NOMO-1 (cell line): ENCODE measurements around the gene HERPUD1.
A peak's percentile ranks its signal among the peaks of the same experiment; 100 is the strongest.
"Not testable (repeated sequence)": the region's sequence is repeated elsewhere in the genome, so short reads cannot be mapped to it uniquely, and the experiment has no call there.

Experiments used
- DNase-seq, 2 experiments: peaks; one replicate each; lab custom pipeline; 2025; ENCODE audit not compliant: unreplicated experiment in 2 of 2; lab: John Stamatoyannopoulos, UW

The HERPUD1 gene

DNA sequence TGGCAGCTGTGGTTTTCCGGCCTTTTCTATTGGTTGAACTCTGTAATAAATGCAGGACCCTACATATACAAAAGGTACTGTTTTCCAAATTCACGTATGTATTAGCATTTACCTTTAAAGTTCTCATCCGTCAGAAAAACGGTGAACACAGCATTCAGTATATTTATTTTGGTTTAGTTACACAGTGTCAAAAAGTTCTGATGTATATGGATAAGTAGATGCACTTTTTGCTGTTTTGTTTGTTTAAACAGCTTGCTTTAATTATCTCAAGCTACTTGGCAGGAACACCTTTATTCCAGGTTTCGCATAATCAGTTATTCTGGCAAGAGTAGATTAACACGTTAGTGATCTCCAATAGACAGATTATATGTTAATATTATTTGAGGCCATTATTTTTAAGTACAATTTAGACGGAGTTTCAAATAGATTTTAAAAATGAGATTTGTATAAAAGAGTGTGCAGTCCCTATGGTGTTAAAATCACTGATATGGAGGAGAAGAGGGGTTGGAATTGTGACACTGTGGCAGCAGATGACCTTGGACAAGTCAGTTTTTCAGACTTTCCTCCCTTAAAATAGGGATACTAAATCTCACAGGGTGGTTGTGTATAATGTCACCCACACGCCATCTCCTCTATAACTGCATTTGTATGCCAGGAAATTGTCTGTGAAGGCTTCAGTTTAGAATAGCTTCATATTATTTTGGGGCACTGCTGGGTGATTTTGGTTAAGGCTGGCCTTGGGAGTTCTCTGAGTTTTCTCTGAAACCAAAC, 2.1 kb downstream of the HERPUD1 start:
- no peak for DNase-seq

DNA sequence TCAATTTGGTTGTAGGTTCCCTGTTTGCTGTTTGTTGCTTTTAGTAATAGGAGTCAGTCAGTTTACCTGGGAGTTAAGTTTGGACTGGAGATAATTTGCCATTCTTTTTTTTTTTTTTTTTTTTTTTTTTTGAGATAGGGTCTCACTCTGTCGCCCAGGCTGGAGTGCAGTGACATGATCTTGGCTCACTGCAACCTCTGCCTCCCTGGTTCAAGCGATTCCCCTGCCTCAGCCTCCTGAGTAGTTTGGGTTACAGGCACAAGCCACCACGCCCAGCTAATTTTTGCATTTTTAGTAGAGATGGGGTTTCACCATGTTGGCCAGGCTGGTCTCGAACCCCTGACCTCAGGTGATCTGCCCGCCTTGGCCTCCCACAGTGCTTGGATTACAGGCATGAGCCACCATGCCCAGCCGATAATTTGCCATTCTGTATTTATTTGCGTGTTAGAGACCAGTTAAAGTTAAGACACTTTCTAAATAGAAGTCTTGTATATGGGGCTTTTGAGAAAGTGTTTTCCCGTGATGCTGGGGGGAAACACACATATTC, 2.7 kb downstream of the HERPUD1 start:
- not testable (repeated sequence) for DNase-seq

DNA sequence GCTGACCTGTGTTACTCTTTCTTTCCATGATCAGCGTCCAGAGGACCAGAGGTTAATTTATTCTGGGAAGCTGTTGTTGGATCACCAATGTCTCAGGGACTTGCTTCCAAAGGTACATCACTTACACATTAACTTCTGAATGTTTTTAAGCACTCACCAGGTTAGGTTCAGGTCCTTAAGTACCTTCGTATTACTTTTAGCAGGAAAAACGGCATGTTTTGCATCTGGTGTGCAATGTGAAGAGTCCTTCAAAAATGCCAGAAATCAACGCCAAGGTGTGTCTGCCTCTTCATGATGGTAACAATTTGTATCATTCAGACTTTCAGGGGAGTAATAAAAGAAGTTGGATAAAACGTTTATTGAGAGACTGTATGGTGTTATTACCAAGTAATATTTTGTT, 3.3 kb downstream of the HERPUD1 start:
- DNase-seq = no peak

DNA sequence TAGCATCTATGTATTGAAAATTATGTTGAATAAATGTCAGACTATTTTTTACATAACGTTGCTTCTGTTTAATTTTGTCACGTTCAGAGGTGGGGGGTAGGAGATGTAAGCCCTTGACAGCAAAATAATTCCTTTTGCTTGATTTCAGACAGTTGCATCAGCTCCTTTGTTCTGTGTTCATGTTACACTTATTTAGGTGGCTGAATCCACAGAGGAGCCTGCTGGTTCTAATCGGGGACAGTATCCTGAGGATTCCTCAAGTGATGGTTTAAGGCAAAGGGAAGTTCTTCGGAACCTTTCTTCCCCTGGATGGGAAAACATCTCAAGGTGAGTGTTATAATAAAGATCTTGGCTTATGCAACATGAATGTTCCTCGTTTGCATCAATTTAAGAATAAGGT, 4.5 kb downstream of the HERPUD1 start:
- DNase-seq = no peak

DNA sequence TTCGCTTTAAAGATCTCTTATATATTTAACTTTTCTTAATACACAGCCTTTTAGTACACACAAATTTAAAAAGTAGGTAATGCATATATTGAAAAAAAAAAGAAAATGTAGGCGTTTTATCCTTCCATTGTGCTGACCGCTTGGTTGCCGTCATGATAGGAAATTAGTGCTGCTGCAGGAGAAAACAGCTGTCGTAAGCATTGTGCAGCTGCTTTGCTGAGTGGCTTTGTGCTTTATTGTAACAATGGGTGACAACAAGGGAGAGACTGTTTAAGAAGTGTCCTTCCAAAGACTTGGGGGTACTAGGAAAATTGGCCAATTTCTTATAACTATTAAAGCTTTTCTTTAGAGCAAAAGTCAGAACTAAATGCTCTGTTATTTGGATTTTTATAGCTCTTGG, 5.0 kb downstream of the HERPUD1 start:
- no peak for DNase-seq

DNA sequence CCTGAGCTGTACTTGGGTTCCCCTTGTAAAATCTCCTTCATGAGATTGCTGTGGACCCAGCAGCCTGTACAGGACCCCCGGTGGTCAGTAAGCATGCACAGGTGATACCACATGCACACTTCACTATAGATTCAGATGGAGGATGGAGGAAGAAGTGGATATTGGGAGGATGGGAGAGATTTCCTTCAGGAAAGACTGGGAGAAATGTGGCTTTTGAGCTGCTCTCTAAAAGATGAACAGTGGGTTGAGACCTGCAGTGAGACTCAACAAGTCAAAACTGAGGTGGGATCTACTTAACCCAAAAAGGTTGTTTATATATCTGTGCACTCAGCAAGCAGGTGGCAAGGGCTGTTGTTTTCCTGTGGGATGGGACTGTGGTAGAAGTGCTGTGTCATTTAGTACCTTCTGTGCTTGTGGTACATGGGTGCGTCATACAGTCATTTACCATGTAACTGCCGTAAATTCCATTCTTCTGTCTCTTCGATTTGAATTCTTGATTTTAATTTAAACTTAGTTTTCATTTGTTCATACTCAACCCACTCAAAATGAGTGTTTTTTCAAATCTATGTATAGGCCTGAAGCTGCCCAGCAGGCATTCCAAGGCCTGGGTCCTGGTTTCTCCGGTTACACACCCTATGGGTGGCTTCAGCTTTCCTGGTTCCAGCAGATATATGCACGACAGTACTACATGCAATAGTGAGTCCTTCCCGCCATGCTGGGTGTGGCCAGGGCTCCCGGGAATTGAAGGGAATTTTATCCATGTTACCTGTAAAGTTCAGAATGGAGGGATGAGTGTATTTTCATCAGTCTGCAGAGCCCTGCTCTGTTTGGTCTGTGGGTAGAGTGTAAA, 6.9 kb downstream of the HERPUD1 start:
- DNase-seq = no peak

DNA sequence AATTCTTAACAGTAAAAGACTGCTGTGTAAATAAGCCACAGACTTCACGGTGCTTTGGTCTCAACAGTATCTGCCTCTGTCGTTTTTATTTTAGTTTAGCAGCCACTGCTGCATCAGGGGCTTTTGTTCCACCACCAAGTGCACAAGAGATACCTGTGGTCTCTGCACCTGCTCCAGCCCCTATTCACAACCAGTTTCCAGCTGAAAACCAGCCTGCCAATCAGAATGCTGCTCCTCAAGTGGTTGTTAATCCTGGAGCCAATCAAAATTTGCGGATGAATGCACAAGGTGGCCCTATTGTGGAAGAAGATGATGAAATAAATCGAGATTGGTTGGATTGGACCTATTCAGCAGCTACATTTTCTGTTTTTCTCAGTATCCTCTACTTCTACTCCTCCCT, 7.9 kb downstream of the HERPUD1 start:
- no peak for DNase-seq

DNA sequence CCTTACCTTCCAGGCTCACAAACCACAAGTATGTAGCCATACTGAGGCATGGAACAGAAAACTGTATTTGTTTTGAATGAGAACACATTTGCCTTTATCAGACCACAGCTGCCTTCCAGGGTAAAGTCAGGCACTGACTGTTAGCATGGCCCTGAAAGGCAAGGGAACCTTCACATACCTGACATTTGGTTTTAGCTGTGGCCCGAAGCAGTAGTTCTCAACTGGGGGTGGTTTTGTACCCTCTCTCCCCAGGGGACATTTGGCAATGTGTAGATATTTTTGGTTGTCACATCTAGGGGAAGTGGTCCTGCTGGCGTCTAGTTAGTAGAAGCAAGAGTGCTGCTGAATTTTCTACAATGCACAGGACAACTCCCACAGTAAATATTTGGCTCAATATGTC, 9.2 kb downstream of the HERPUD1 start:
- DNase-seq = no peak

DNA sequence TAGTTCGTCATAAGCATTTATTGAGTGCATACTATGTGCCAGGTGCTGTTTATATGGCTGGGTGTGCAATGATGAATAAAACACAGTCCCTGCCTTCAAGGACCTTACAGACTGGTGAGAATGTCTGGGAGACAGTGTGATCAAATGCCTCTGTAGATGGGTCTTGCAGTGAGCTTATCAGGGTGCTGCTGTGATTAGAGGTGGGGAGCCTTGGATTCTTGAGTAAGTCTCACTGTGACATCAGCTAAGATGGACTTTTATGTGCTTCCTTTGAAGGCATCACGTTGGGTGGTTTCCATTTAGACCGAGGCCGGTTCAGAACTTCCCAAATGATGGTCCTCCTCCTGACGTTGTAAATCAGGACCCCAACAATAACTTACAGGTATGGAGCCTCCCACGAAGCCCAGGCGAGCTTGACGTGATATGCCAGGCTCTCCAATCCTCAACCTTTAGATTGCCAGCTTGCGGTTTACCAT, 10.0 kb downstream of the HERPUD1 start:
- no peak for DNase-seq

DNA sequence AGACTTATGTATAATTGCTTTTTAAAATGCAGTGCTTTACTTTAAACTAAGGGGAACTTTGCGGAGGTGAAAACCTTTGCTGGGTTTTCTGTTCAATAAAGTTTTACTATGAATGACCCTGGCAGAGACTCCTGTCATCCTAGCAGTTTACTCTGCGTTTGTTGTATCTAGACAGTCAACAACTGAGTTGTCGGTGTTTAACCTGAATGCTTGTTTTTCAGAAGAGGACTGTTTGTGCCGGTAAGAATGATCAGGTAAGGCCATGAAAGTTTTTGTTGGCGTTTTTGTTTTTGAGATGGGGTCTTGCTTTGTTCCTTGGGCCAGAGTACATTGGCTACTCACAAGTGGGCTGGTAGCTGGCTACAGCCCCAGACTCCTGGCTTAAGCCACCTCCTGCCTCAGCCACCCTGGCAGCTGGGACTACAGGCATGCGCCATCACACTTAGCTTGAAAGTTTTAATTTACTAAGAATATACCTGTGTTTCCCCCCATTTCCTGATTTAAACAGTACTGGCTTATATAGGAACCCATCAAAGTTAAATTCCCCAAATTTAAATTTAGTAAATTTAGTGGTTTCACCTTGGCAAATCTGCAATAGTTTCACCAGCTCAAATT, 11.9 kb downstream of the HERPUD1 start:
- no peak for DNase-seq

DNA sequence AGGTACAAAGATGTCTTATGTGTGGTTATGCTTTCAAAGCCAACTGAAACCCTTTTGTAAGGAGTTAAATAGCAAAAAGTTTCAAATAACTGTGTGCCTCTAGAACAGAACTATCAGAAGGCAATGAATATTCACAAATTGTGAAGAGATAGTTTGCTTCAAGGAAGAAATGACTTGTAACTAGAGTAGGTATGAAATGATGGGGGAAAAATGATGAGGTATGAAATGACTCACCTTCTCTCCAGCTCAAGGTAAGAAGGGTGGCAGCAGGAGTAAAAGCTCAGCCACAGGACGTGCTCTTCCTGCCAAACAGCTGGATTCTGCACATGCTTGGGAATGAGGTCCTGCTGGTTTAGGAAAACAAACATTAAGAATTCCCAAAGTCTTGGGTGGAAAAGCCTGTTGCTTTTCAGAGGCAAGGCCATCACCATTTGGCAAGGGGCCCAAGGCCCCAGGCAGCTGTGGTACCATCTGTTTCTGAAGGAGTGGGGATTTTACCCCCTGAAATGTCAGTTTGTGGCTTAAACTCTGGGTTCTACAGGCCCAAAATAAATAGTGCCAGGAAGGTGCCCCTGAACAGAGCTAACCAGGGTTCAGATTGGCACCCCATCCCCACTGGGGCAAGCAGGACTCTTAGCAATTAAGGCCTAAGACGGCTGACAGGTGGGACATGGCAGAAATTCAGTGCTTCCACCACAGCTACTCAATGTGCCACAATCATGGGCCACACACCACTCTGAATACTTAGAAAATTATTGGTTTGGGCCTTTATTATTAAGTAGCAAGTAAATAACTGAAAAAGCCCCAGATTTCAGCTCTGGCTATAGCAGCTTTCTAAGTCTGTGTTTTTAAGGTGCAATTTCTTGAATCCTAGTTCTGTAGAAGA, 13.3 kb downstream of the HERPUD1 start:
- DNase-seq = no peak

DNA sequence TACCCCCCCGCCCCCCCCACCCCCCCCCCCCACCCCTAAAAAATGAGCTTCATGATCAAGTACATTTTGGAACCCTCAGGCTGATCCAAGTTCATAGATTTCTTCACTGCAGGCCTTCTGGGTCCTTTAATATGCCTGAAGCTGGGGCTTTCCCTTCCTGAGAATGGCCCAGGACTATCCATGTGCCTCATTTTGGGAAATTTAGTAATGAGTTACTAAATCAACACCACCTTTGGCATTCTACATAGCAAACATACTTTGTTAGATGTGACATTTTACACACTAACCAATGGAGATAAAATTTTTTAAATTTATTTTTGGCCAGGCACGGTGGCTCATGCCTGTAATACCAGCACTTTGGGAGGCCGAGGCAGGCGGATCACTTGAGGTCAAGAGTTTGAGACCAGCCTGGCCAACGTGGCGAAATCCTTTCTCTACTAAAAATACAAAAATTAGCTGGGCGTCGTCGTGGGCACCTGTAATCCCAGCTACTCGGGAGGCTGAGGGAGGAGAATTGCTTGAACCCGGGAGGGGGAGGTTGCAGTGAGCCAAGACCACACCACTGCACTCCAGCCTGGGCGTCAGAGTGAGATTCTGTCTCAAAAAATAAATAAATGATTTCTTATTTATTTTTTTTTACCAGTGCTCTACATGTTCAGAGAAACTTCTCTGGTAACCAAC, 14.0 kb downstream of the HERPUD1 start:
- DNase-seq = no peak

DNA sequence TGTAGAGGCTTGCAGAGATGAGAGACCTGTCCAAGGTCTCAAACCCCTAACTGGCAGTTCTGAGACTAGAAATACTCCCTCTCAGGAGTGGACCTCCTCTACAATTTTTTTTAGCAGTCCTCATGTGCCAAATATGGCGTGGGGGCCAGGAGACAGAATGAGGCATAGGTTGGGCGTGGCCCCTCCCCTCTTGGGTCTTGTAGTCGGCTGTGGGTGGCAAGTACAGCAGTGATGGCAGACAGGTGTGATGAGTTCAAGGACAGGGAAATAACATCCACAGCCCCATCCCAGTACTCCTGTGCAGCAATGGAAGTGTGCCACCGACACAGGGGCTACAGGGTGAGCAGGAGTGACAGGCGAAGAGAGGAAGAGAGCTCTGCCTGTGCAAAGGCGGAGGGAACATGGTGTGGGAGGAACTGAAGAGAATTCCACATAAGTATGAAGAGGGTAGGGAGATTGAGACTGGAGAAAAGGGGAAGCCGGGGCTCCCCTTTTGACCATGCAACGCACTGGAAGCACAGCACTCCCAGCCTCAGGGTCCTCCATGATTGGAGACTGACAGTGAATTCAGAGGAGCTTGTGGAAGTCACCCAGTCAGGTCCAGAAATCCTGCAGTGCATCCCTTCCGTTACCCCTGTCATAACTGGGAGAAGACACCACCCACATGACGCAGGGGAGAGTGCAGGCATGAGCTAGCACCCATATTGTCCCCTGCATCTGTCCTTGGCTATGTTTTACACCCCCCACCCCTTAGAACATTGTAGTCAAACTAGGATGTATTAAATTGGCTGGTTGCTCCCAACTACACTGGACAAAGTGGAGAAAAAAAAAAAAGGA, 15.0 kb downstream of the HERPUD1 start:
- DNase-seq = no peak

DNA sequence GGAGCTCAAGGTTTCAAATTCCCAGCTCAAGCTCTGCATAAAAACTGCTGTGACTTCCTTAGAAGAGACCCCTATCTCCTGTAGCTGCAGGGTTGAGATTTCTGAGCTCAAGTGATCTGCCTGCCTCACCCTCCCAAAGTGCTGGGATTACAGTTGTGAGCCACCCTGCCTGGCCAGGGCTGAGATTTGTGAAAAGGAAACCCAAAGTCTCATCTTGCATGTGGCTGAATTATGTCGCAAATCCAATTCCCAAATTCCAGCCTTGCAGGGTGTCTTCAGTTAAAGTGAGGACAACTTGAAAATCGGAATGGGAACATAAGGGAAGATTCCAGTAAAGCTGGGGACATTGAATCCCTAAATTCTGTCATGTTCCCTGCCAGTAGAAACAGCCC, 15.7 kb downstream of the HERPUD1 start:
- no peak for DNase-seq

DNA sequence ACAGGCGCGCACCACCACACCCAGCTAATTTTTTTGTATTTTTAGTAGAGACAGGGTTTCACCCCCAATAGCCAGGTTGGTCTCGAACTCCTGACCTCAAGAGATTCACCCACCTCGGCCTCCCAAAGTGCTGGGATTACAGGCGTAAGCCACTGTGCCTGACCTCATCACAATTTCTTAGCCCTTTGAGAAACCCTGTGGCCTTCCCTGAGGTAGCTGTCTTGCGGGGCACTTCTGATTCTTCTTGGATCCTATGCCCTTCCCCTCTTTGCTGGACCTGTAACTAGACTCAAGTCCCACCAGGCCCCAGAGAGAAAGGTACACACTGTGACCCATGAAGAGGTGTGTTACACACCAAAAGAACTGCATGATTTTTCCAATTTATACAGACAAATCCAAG, 16.3 kb downstream of the HERPUD1 start:
- DNase-seq = no peak

DNA sequence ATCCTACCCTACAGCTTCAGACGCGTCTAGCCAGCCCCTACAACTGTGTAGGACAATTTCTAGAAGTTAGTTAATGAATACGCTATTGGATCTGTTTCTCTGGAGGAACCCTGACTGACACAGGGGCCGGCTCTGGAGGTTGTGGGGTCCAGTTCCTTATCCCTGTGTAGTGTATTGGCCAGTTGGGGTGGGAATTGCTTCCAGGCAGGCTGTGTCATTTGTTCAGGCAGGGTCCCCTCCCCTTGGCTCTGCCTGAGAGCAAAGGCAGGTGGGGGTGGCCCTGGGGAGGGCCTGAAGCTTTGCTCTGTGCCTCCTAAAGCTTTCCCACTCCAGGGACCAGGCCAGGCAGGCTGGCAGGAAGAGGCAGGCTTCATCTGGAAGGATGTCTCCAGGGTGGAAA, 18.1 kb downstream of the HERPUD1 start:
- no peak for DNase-seq

DNA sequence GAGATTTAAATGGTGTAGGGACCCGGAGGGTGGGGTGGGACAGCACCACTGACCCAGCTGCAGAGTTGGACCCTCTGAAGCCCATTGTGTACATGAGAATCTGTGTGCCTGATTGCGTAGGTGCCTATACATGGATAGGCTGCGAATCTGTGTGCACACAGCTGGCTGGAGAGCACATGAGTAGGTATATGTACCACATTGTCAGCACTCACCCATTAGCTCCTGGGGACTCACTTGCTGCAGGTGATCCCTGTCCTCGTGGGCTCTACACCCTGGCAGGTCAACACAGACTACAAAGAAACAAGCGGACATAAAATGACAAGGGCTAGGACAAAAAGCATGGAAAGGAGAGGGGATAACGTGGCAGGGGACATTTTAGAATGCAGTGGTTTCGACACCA, 18.5 kb downstream of the HERPUD1 start:
- DNase-seq = no peak

DNA sequence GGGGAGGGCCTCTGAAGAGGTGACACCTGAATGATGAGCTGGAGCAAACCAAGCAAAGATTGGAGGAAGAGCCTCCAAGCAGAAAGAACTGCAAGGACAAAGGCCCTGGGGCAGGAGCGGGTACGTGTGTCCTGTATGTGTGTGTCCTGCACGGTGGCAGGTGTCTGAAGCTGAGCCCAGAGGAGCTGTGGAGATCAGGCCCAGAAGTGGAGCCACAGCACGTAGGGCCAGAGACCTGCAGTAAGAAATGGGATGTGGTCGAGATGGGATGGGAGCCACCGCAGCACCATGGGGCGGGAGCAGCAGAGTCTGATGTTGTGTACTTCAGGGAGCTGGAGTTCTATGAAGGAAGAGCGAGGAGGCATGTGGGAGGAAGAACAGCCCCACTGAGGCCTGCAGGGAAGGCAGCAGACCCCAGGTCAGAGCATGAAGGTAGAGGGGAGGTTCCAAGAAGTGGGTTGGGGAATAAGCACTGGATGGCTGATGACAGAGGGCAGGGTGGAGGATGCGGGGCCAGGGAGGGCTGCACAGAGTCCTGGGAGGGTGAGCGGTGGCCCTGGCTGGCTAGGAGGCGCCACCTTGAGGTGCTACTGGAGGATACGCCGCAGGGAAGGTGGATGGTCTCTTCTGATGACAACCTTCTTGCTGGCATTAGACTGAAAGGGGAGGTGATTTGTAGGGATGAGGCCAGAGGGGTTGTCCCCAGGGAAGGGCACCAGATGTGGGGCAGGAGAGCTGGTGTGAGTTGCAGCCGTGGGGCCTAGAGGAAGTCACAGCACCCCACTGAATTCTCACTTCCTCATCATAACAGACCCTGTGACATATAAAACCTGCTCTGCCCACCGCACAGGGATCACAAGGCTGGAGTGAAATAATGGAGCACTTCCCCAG, 19.2 kb downstream of the HERPUD1 start:
- peak; percentile 84 to 90 for DNase-seq
